Measurements from ENCODE around the gene SENP3. TPM values are rescaled to one million over a fixed set of nuclear protein-coding genes. Genes with fewer than 3 reads are reported as not detected.

SENP3 gene
- polyA plus RNA-seq, 1 donor (not counting 4 experiments of a cell fraction or from before 2014, with no cell fraction given) = 99.1 TPM

GRCh38 chr17:7590743-7591142 is 29.0 kb downstream of the SENP3 start:
- peak; percentile 90 for FAIRE-seq
- Histone ChIP-seq H3K9me1 (ENCODE audit: control insufficient read depth, extremely low read depth, insufficient read depth, low read length) (no peaks in the 10 kb centered on the region), H3K9ac (ENCODE audit: control insufficient read depth, extremely low read depth, insufficient read depth, low read length) (peak overlapping the region; percentile 91), H3K4me1 (ENCODE audit: control insufficient read depth, extremely low read depth, insufficient read depth, low read length) (peaks cover 31% of the 10 kb centered on the region), H4K20me1 (ENCODE audit: control insufficient read depth, extremely low read depth, insufficient read depth, low read length) (no peaks in the 10 kb centered on the region), H3K36me3 (ENCODE audit: control insufficient read depth in 2 of 2, extremely low read depth in 1 of 2, insufficient read depth in 2 of 2, low read length in 2 of 2) (peaks cover 42 to 54% of the 10 kb centered on the region in 2 experiments), H3K27me3 (ENCODE audit: control insufficient read depth, extremely low read depth, insufficient read depth, low read length) (no peaks in the 10 kb centered on the region), H3K79me2 (ENCODE audit: control insufficient read depth, insufficient read depth, low read length) (peaks cover 32% of the 10 kb centered on the region), H2AFZ (ENCODE audit: control insufficient read depth, low read length) (no peak overlapping the region), H3K9me3 (ENCODE audit: control insufficient read depth, low read depth, low read length) (no peaks in the 10 kb centered on the region), H3K27ac (ENCODE audit: control insufficient read depth, insufficient read depth, low read length) (peak overlapping the region; percentile 99), H3K4me2 (ENCODE audit: control insufficient read depth, extremely low read depth, insufficient read depth, low read depth, low read length) (peak overlapping the region; percentile 97), H3K4me3 (ENCODE audit: control insufficient read depth in 2 of 3, extremely low read depth in 1 of 3, insufficient read depth in 2 of 3, low read depth in 1 of 3, low read length in 3 of 3) (peak overlapping the region; percentile 67 to 92 (median 67))
- dilution Hi-C loops (cut with MboI; ENCODE audit: extremely low pct_ligation_motif_present, low sequenced_read_pairs) = no loop called here
- TF ChIP-seq CTCF (optimal IDR thresholded peaks at IDR 0.05 in 1 of 3, IDR thresholded peaks at IDR 0.05 in 1 of 3, conservative IDR thresholded peaks at IDR 0.05 in 1 of 3; ENCODE audit: extremely low read depth in 1 of 3, insufficient read depth in 2 of 3, low read length in 3 of 3) = no peak
- no peak for TF ChIP-seq EZH2 (IDR thresholded peaks at IDR 0.05; ENCODE audit: low read length)
- DNase-seq (ENCODE audit: low read depth, low spot score) = no peak

DNA sequence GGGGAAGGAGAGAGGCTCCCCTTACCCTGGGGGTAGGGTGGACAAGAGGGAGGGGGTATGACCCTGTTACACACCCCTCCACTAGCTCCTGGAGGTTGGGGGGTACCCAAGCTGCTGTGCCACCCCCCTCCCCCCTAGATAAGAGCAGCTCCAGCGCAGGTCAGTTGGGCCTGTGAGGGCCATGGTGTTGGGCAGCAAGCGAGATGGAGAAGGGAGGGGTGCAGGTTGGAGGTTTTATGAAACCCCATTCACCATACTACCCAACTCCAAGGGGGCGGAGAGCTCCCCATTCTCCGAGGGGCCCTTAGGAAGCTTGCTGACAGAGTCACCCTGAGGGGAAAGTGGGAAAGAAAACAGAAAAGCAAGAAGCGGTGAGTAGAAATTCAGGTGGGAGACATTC is 29.9 kb downstream of the SENP3 start:
- FAIRE-seq = no peak
- Histone ChIP-seq H3K9me1 (ENCODE audit: control insufficient read depth, extremely low read depth, insufficient read depth, low read length) (no peaks in the 10 kb centered on the region), H4K20me1 (ENCODE audit: control insufficient read depth, extremely low read depth, insufficient read depth, low read length) (no peaks in the 10 kb centered on the region), H3K4me2 (ENCODE audit: control insufficient read depth, extremely low read depth, insufficient read depth, low read depth, low read length) (peak overlapping the region; percentile 97), H2AFZ (ENCODE audit: control insufficient read depth, low read length) (no peak overlapping the region), H3K9me3 (ENCODE audit: control insufficient read depth, low read depth, low read length) (no peaks in the 10 kb centered on the region), H3K27me3 (ENCODE audit: control insufficient read depth, extremely low read depth, insufficient read depth, low read length) (no peaks in the 10 kb centered on the region), H3K27ac (ENCODE audit: control insufficient read depth, insufficient read depth, low read length) (peak overlapping the region; percentile 99), H3K4me3 (ENCODE audit: control insufficient read depth in 2 of 3, extremely low read depth in 1 of 3, insufficient read depth in 2 of 3, low read depth in 1 of 3, low read length in 3 of 3) (no peak overlapping the region), H3K9ac (ENCODE audit: control insufficient read depth, extremely low read depth, insufficient read depth, low read length) (peak overlapping the region; percentile 91), H3K4me1 (ENCODE audit: control insufficient read depth, extremely low read depth, insufficient read depth, low read length) (peaks cover 27% of the 10 kb centered on the region), H3K79me2 (ENCODE audit: control insufficient read depth, insufficient read depth, low read length) (peaks cover 25% of the 10 kb centered on the region), H3K36me3 (ENCODE audit: control insufficient read depth in 2 of 2, extremely low read depth in 1 of 2, insufficient read depth in 2 of 2, low read length in 2 of 2) (peaks cover 41 to 47% of the 10 kb centered on the region in 2 experiments)
- no peak for DNase-seq (ENCODE audit: low read depth, low spot score)
- dilution Hi-C loops (cut with MboI; ENCODE audit: extremely low pct_ligation_motif_present, low sequenced_read_pairs) = no loop called here
- TF ChIP-seq EZH2 (IDR thresholded peaks at IDR 0.05; ENCODE audit: low read length) = no peak
- TF ChIP-seq CTCF (optimal IDR thresholded peaks at IDR 0.05 in 1 of 3, IDR thresholded peaks at IDR 0.05 in 1 of 3, conservative IDR thresholded peaks at IDR 0.05 in 1 of 3; ENCODE audit: extremely low read depth in 1 of 3, insufficient read depth in 2 of 3, low read length in 3 of 3) = no peak
